K562 (cell line): ENCODE results near the gene NENF. TPM values are rescaled to one million over a fixed set of nuclear protein-coding genes. Genes with fewer than 3 reads are reported as not detected.

Experiments used
- CHD4 ChIP-seq: fragments of 200-600 bp; sonication (generic); IDR thresholded peaks from 3 replicates; pipeline ENCODE4 v1.6.1; 2012; ENCODE audit warnings: low read depth, mild to moderate bottlenecking, mixed read lengths, low read length, inconsistent platforms; ENCODE audit not compliant: insufficient read depth, insufficient replicate concordance, poor library complexity, severe bottlenecking
- FOS ChIP-seq: IDR thresholded peaks from 3 replicates; pipeline ENCODE4 v1.6.1; 2011; ENCODE audit not compliant: insufficient read length; ENCODE audit errors: extremely low read depth
- FOXP1 ChIP-seq: sonication (generic); formaldehyde crosslinking; IDR thresholded peaks from 2 replicates; pipeline ENCODE4 v1.8.0; 2022; ENCODE audit warnings: mild to moderate bottlenecking, missing genetic modification reagents
- GATA2 ChIP-seq: sonication (generic); formaldehyde crosslinking; IDR thresholded peaks from 2 replicates; pipeline ENCODE4 v1.4.0; 2020; ENCODE audit warnings: mild to moderate bottlenecking, missing genetic modification reagents
- JUN ChIP-seq, 2 experiments: sonication (generic) in 1 of 2; formaldehyde crosslinking in 1 of 2; IDR thresholded peaks; 2 replicates each; pipeline versions ENCODE4 v1.6.1 to v1.8.0; 2012 to 2022; ENCODE audit warnings: borderline replicate concordance in 2 of 2, mild to moderate bottlenecking in 2 of 2, improper control_type of control experiment in 1 of 2, low read depth in 1 of 2, low read length in 1 of 2, missing genetic modification reagents in 1 of 2
- JUND ChIP-seq, 2 experiments: IDR thresholded peaks; 2 replicates in 1 of 2; 3 replicates in 1 of 2; pipeline ENCODE4 v1.6.1; 2011; ENCODE audit warnings: borderline replicate concordance in 2 of 2, low read depth in 2 of 2, low read length in 2 of 2, improper control_type of control experiment in 1 of 2, missing biosample characterization in 1 of 2, missing genetic modification characterization in 1 of 2, missing genetic modification reagents in 1 of 2
- KDM5B ChIP-seq: fragments of 200-600 bp; sonication (generic); IDR thresholded peaks from 2 replicates; pipeline ENCODE4 v1.6.1; 2012; ENCODE audit warnings: low read depth, mild to moderate bottlenecking, moderate library complexity, low read length, control low read depth, inconsistent platforms; ENCODE audit not compliant: insufficient replicate concordance
- PHB2 ChIP-seq: fragments of 450-650 bp; IDR thresholded peaks from 2 replicates; pipeline ENCODE4 v1.6.1; 2017; ENCODE audit warnings: low read depth
- SMARCA5 ChIP-seq: fragments of 450-650 bp; IDR thresholded peaks from 2 replicates; pipeline ENCODE4 v1.6.1; 2016
- SP1 ChIP-seq: sonication (generic); formaldehyde crosslinking; IDR thresholded peaks from 2 replicates; pipeline ENCODE4 v1.8.1; 2022; ENCODE audit warnings: mild to moderate bottlenecking, missing genetic modification reagents
- TEAD1 ChIP-seq, 2 experiments: fragments of 450-650 bp in 1 of 2; sonication (generic) in 1 of 2; formaldehyde crosslinking; IDR thresholded peaks; 2 replicates each; pipeline versions ENCODE4 v1.4.0 to v1.8.0; 2020 to 2022; ENCODE audit warnings: mild to moderate bottlenecking in 2 of 2, missing genetic modification reagents in 1 of 2
- ZNF263 ChIP-seq: sonication (generic); formaldehyde crosslinking; IDR thresholded peaks from 2 replicates; pipeline ENCODE4 v1.8.0; 2022; ENCODE audit warnings: mild to moderate bottlenecking, missing genetic modification reagents, borderline replicate concordance
- ZNF584 ChIP-seq: fragments of 200-800 bp; sonication (Bioruptor generic); IDR thresholded peaks from 2 replicates; pipeline ENCODE4 v1.6.1; 2016; ENCODE audit warnings: low read depth, mild to moderate bottlenecking, missing genetic modification characterization, missing compliant biosample characterization
- polyA plus RNA-seq, 8 experiments: library from polyadenylated mRNA; depleted of rRNA in 4 of 8; stranded (reverse) in 5 of 8; unstranded in 3 of 8; fragments of >200 nt; fragmentation: Nextera tagmentation in 2 of 8; fragmentation: Illumina TruSeq in 1 of 8; extraction: Ambion mirVana in 2 of 8; extraction: Trizol in 1 of 8; gene quantifications; 2 replicates each; pipeline versions ENCODE4 v1.2.1 to v1.2.3, GENCODE V29; 2011 to 2014; ENCODE audit warnings: inconsistent platforms in 1 of 8, missing spikeins in 1 of 8
- total RNA-seq, 7 experiments: library from RNA; depleted of rRNA in 6 of 7; stranded (reverse); fragments of >200 nt in 6 of 7; fragmentation: Illumina TruSeq in 2 of 7; extraction: Trizol in 2 of 7; gene quantifications; 2 replicates each; pipeline versions ENCODE4 v1.2.1 to v1.2.3, GENCODE V29; 2011 to 2021; ENCODE audit warnings: low replicate concordance in 1 of 7
- TF ChIP-seq, protein P1 (sequence below): fragments of 450-650 bp; IDR thresholded peaks from 2 replicates; pipeline ENCODE4 v1.6.1; 2017; ENCODE audit warnings: antibody characterized with exemption, mild to moderate bottlenecking
- TF ChIP-seq, protein P2 (sequence below): IDR thresholded peaks from 3 replicates; pipeline ENCODE4 v1.6.1; 2011; ENCODE audit warnings: borderline replicate concordance, mild to moderate bottlenecking; ENCODE audit not compliant: insufficient read length, insufficient read depth
- TF ChIP-seq, protein P3 (sequence below): fragments of 450-650 bp; IDR thresholded peaks from 2 replicates; pipeline ENCODE4 v1.6.1; 2018; ENCODE audit warnings: mild to moderate bottlenecking, low read depth; ENCODE audit not compliant: partially characterized antibody
- TF ChIP-seq, protein P4 (sequence below): fragments of 250-450 bp; sonication (Bioruptor Pico); IDR thresholded peaks from 2 replicates; pipeline ENCODE4 v1.9.0; 2021; ENCODE audit warnings: mild to moderate bottlenecking

Gene NENF
- total and polyA plus RNA-seq, 9 of the 15 experiments (the other 6 are each of a cell fraction or from before 2014, with no cell fraction given) = 6.1 to 100 (median 72.8) TPM

DNA sequence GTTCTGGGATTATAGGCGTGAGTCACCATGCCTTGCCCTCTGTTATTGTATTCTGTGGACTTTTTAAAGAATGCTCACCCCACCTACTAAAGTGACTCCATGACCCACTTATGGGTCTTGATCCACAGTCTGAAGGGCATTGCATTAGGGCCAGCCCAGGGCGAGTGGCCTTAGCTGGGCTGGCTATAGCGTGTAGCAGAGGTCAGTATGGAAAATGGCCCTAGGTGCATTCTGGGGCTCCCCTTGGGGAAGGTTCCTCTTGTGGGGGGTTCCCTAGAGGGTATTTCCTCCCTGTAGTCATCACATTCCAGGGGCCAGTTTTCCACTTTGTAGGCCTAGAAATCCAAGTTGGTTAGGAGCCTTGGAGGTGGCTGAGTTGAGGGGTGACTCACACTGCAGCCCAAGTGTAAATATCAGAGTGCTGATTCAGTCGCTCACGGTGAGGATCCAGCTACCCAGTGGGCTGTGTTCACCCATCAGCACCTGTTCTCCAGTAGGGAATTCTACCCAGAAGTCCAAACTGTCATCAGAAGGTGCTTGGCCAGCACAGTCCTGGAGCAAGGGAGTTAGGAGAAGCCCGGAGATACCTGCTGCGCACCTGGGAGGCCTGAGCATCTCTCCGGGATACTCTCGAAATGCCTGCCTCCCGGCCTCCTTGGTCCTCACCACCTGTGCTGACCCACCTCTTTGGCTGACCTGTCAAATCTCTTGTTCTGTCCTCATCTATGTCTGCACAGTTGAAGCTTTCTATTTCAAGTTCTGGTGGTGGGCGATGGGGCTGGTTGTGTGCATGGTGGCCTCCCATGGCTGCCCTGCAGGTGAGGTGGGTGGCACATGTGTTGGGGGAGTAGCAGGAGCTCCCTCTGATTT is 52.2 kb downstream of the NENF start (continued):
- TF ChIP-seq, protein P1, sequence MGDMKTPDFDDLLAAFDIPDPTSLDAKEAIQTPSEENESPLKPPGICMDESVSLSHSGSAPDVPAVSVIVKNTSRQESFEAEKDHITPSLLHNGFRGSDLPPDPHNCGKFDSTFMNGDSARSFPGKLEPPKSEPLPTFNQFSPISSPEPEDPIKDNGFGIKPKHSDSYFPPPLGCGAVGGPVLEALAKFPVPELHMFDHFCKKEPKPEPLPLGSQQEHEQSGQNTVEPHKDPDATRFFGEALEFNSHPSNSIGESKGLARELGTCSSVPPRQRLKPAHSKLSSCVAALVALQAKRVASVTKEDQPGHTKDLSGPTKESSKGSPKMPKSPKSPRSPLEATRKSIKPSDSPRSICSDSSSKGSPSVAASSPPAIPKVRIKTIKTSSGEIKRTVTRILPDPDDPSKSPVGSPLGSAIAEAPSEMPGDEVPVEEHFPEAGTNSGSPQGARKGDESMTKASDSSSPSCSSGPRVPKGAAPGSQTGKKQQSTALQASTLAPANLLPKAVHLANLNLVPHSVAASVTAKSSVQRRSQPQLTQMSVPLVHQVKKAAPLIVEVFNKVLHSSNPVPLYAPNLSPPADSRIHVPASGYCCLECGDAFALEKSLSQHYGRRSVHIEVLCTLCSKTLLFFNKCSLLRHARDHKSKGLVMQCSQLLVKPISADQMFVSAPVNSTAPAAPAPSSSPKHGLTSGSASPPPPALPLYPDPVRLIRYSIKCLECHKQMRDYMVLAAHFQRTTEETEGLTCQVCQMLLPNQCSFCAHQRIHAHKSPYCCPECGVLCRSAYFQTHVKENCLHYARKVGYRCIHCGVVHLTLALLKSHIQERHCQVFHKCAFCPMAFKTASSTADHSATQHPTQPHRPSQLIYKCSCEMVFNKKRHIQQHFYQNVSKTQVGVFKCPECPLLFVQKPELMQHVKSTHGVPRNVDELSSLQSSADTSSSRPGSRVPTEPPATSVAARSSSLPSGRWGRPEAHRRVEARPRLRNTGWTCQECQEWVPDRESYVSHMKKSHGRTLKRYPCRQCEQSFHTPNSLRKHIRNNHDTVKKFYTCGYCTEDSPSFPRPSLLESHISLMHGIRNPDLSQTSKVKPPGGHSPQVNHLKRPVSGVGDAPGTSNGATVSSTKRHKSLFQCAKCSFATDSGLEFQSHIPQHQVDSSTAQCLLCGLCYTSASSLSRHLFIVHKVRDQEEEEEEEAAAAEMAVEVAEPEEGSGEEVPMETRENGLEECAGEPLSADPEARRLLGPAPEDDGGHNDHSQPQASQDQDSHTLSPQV = no peak
- no peak for TF ChIP-seq SP1 (CRISPR knock-in tag)
- peak; percentile 7 for TF ChIP-seq FOS
- no peak for TF ChIP-seq KDM5B
- TF ChIP-seq, protein P2, sequence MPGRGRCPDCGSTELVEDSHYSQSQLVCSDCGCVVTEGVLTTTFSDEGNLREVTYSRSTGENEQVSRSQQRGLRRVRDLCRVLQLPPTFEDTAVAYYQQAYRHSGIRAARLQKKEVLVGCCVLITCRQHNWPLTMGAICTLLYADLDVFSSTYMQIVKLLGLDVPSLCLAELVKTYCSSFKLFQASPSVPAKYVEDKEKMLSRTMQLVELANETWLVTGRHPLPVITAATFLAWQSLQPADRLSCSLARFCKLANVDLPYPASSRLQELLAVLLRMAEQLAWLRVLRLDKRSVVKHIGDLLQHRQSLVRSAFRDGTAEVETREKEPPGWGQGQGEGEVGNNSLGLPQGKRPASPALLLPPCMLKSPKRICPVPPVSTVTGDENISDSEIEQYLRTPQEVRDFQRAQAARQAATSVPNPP = no peak
- peak; percentile 78 for TF ChIP-seq JUND (IDR thresholded peaks at IDR 0.05; ENCODE audit: borderline replicate concordance, low read depth, low read length)
- TF ChIP-seq JUND (tag; IDR thresholded peaks at IDR 0.05; ENCODE audit: borderline replicate concordance, low read depth, low read length) = peak; percentile 59; the same call in 1 of the 3 replicates
- TF ChIP-seq JUN (IDR thresholded peaks at IDR 0.05; ENCODE audit: borderline replicate concordance, low read depth, low read length) = peak; percentile 79; the same call in 1 of the 2 replicates
- no peak for TF ChIP-seq JUN (CRISPR knock-in tag; IDR thresholded peaks at IDR 0.05; ENCODE audit: borderline replicate concordance)
- 0 out of 2 replicates have a peak, but pooled peaks have one; percentile 10 for TF ChIP-seq FOXP1 (CRISPR knock-in tag)
- TF ChIP-seq, protein P3, sequence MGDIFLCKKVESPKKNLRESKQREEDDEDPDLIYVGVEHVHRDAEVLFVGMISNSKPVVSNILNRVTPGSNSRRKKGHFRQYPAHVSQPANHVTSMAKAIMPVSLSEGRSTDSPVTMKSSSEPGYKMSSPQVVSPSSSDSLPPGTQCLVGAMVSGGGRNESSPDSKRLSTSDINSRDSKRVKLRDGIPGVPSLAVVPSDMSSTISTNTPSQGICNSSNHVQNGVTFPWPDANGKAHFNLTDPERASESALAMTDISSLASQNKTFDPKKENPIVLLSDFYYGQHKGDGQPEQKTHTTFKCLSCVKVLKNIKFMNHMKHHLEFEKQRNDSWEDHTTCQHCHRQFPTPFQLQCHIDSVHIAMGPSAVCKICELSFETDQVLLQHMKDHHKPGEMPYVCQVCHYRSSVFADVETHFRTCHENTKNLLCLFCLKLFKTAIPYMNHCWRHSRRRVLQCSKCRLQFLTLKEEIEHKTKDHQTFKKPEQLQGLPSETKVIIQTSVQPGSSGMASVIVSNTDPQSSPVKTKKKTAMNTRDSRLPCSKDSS = no peak
- TF ChIP-seq ZNF263 (CRISPR knock-in tag) = no peak
- no peak for TF ChIP-seq TEAD1 (CRISPR knock-in tag; IDR thresholded peaks at IDR 0.05)
- no peak for TF ChIP-seq GATA2 (CRISPR knock-in tag)
- TF ChIP-seq PHB2 = no peak
- TF ChIP-seq, protein P4, sequence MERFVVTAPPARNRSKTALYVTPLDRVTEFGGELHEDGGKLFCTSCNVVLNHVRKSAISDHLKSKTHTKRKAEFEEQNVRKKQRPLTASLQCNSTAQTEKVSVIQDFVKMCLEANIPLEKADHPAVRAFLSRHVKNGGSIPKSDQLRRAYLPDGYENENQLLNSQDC (CRISPR knock-in tag) = no peak
- peak; percentile 0; the same call in 1 of the 2 replicates for TF ChIP-seq ZNF584 (CRISPR knock-in tag)
- TF ChIP-seq CHD4 = no peak
- no peak for TF ChIP-seq SMARCA5
